HG03460 (cell line): ENCODE data around the gene RGS8.

ENCODE experiments used
- ATAC-seq: cut with Tn5 transposase; IDR thresholded peaks from one replicate; pipeline ENCODE4 v1.9.1; 2021; ENCODE audit not compliant: unreplicated experiment

Gene RGS8

GRCh38 chr1:182641561-182641960 lies 42.8 kb downstream of the RGS8 start:
- no peak for ATAC-seq

GRCh38 chr1:182639330-182639729 lies 45.1 kb downstream of the RGS8 start:
- no peak for ATAC-seq

GRCh38 chr1:182637769-182638168 lies 46.6 kb downstream of the RGS8 start:
- ATAC-seq, result no peak

GRCh38 chr1:182635871-182636270 lies 48.5 kb downstream of the RGS8 start:
- no peak for ATAC-seq
